Mesendoderm (in vitro differentiated cells): Measurements from ENCODE around the gene PCDHGA9.

Experiments used
- DNase-seq: peaks from one replicate; pipeline ENCODE4 v3.0.0; 2013
- H2AK5ac ChIP-seq: 2 replicates; pipeline ENCODE4 v1.6.1; 2013; ENCODE audit warnings: low read length, inconsistent platforms
- H2BK120ac ChIP-seq: 2 replicates; pipeline ENCODE4 v1.6.1; 2013; ENCODE audit warnings: low read depth, mild to moderate bottlenecking, low read length, moderate library complexity, mixed read lengths
- H2BK15ac ChIP-seq: replicated peaks from 2 replicates; pipeline ENCODE4 v1.6.1; 2013; ENCODE audit warnings: low read depth, mild to moderate bottlenecking, moderate library complexity
- H2BK5ac ChIP-seq: 2 replicates; pipeline ENCODE4 v1.6.1; 2013; ENCODE audit warnings: low read length, inconsistent platforms
- H3K18ac ChIP-seq: 2 replicates; pipeline ENCODE4 v1.6.1; 2013; ENCODE audit warnings: mild to moderate bottlenecking, low read length, mixed read lengths
- H3K23ac ChIP-seq: one replicate; pipeline ENCODE4 v1.6.1; 2013; ENCODE audit warnings: low read length
- H3K27ac ChIP-seq: 2 replicates; pipeline ENCODE4 v1.5.1; 2013; ENCODE audit warnings: low read depth, mild to moderate bottlenecking, inconsistent platforms, low read length, moderate library complexity
- H3K27me3 ChIP-seq: 2 replicates; pipeline ENCODE4 v1.6.1; 2013; ENCODE audit warnings: low read length, control low read depth, mild to moderate bottlenecking, inconsistent platforms; ENCODE audit not compliant: insufficient read depth, poor library complexity
- H3K36me3 ChIP-seq: 2 replicates; pipeline ENCODE4 v1.6.1; 2013; ENCODE audit warnings: low read length, inconsistent platforms; ENCODE audit not compliant: control insufficient read depth, insufficient read depth
- H3K4ac ChIP-seq: one replicate; pipeline ENCODE4 v1.6.1; 2013; ENCODE audit warnings: low read depth, mild to moderate bottlenecking, low read length, moderate library complexity
- H3K4me1 ChIP-seq: 2 replicates; pipeline ENCODE4 v1.6.1; 2013; ENCODE audit warnings: low read depth, low read length, inconsistent platforms; ENCODE audit not compliant: control insufficient read depth
- H3K4me2 ChIP-seq: 2 replicates; pipeline ENCODE4 v1.6.1; 2013; ENCODE audit warnings: low read length
- H3K4me3 ChIP-seq: 2 replicates; pipeline ENCODE4 v1.5.1; 2013; ENCODE audit warnings: mild to moderate bottlenecking, low read length
- H3K56ac ChIP-seq: one replicate; pipeline ENCODE4 v1.6.1; 2013; ENCODE audit warnings: low read length
- H3K79me1 ChIP-seq: 2 replicates; pipeline ENCODE4 v1.6.1; 2013; ENCODE audit warnings: low read length, inconsistent platforms
- H3K79me2 ChIP-seq: 2 replicates; pipeline ENCODE4 v1.6.1; 2013; ENCODE audit warnings: mild to moderate bottlenecking, low read length; ENCODE audit not compliant: control insufficient read depth, insufficient read depth
- H3K9ac ChIP-seq: 2 replicates; pipeline ENCODE4 v1.6.1; 2013; ENCODE audit warnings: low read length, inconsistent platforms
- H4K5ac ChIP-seq: one replicate; pipeline ENCODE4 v1.6.1; 2013; ENCODE audit warnings: low read length
- H4K8ac ChIP-seq: one replicate; pipeline ENCODE4 v1.6.1; 2013; ENCODE audit warnings: low read depth, mild to moderate bottlenecking, control low read depth, low read length, moderate library complexity
- WGBS: extraction: QIAGEN DNeasy Blood & Tissue Kit; methylation state at CpG from one replicate; pipeline ENCODE4 v1.1.7; 2013; ENCODE audit warnings: low lambda C conversion rate, missing lambda C conversion rate; ENCODE audit not compliant: insufficient coverage; ENCODE audit errors: extremely low coverage; 5-methylcytosine and 5-hydroxymethylcytosine counted together

The PCDHGA9 gene

DNA sequence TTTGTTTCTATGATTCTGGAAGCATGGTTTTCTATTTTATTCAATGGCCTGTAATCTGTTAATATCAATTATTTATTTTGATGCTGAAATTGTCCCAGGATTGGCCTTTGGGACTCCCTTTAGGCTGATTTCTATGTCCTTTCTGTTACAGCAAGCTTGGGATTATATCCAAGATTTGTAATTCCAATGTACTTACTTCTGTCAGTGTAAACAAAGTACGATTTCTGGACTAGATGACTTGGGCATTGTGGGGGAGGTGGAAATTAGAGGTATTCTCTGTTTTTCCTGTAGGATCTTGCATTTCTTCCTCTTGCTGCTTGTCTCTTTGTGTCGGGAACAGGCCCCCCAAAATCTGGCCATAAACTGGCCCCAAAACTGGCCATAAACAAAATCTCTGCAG, 31.4 kb downstream of the PCDHGA9 start:
- H3K79me1 ChIP-seq: no peaks in the 10 kb centered on the region
- no peak overlapping the region for H2BK120ac ChIP-seq
- no peaks in the 10 kb centered on the region for H3K36me3 ChIP-seq
- no peaks in the 10 kb centered on the region for H3K79me2 ChIP-seq
- no peak overlapping the region for H2AK5ac ChIP-seq
- no peak overlapping the region for H3K4me3 ChIP-seq
- no peak overlapping the region for H3K23ac ChIP-seq
- H4K5ac ChIP-seq: no peak overlapping the region
- no peak overlapping the region for H2BK15ac ChIP-seq
- no peak for DNase-seq
- no peak overlapping the region for H3K4ac ChIP-seq
- H3K56ac ChIP-seq: no peak overlapping the region
- H3K4me1 ChIP-seq: no peaks in the 10 kb centered on the region
- no peak overlapping the region for H4K8ac ChIP-seq
- no peak overlapping the region for H2BK5ac ChIP-seq
- H3K27me3 ChIP-seq: no peaks in the 10 kb centered on the region
- no CpG with 5 or more reads among the region's 2 CpGs for WGBS
- no peak overlapping the region for H3K18ac ChIP-seq
- no peak overlapping the region for H3K4me2 ChIP-seq
- H3K27ac ChIP-seq: no peak overlapping the region
- no peak overlapping the region for H3K9ac ChIP-seq

DNA sequence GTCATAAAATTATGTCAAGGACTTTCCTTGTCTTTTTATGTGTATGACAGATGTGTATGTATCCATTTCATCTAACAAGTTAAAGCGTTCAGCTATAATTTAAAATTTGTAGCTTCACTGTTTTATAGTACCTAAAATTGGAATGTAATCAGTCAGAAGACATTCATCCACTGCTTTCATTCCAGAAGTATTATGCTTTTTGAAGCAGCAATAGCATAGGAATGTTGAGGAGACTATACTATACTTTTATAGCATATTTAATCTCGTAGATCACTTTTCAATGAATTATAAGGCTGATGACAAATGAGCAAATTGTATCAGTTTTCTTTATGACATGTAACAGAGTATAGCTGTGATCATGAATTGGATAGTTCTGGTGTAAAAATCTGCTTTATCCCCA, 34.6 kb downstream of the PCDHGA9 start:
- Histone ChIP-seq H2BK15ac (no peak overlapping the region), H3K36me3 (no peaks in the 10 kb centered on the region), H3K56ac (no peak overlapping the region), H3K4me1 (no peaks in the 10 kb centered on the region), H2BK120ac (no peak overlapping the region), H4K8ac (no peak overlapping the region), H3K9ac (no peak overlapping the region), H3K4ac (no peak overlapping the region), H4K5ac (no peak overlapping the region), H3K4me3 (no peak overlapping the region), H3K79me1 (no peaks in the 10 kb centered on the region), H3K18ac (no peak overlapping the region), H3K23ac (no peak overlapping the region), H3K79me2 (no peaks in the 10 kb centered on the region), H2AK5ac (no peak overlapping the region), H3K27me3 (no peaks in the 10 kb centered on the region), H3K4me2 (no peak overlapping the region), H2BK5ac (no peak overlapping the region), H3K27ac (no peak overlapping the region)
- no CpG with 5 or more reads among the region's 2 CpGs for WGBS
- DNase-seq: no peak

DNA sequence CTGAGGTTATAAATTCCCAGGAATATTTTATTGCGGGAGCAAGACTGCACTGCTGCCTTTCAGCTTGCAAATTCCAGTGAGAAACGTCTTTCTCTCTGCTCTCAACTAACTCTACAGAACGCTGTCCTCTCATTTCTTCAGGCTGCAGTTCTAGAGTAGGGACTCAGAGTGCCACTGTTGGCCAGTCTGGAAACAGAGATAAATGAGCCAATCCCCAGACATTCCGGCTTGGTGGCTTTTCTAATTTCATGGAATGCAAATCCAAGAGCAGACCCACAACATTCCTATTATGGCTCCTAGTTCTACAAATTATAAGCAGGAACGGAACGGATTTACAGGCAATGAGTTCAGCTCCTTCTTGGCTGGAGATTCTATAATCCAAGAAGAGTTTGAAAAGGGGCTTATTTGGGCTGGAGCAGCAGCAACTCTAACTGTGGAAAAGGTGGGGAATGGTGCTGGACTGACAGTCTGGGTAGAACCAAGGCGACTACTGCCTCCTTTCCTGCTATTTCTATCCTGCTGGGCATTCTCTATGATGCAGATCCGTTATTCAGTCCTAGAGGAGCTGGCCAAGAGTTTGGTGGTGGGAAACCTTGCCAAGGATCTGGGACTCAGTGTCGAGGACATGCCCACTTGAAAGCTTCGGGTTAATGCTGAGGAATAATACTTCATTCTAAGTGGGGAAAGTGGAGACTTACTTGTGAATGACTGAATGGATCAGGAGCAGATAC, 37.0 kb downstream of the PCDHGA9 start:
- no peak overlapping the region for H3K4me3 ChIP-seq
- H3K27ac ChIP-seq: no peak overlapping the region
- no peak overlapping the region for H4K8ac ChIP-seq
- H2BK15ac ChIP-seq: no peak overlapping the region
- no peak overlapping the region for H3K4me2 ChIP-seq
- no peak overlapping the region for H3K23ac ChIP-seq
- H3K4me1 ChIP-seq: no peaks in the 10 kb centered on the region
- no peak overlapping the region for H2BK5ac ChIP-seq
- H3K27me3 ChIP-seq: no peaks in the 10 kb centered on the region
- H3K79me2 ChIP-seq: no peaks in the 10 kb centered on the region
- no peak overlapping the region for H2BK120ac ChIP-seq
- no peak overlapping the region for H3K18ac ChIP-seq
- H2AK5ac ChIP-seq: no peak overlapping the region
- no peaks in the 10 kb centered on the region for H3K79me1 ChIP-seq
- H3K36me3 ChIP-seq: no peaks in the 10 kb centered on the region
- WGBS: no CpG with 5 or more reads among the region's 10 CpGs
- H3K56ac ChIP-seq: no peak overlapping the region
- H3K4ac ChIP-seq: no peak overlapping the region
- no peak for DNase-seq
- no peak overlapping the region for H4K5ac ChIP-seq
- H3K9ac ChIP-seq: no peak overlapping the region

DNA sequence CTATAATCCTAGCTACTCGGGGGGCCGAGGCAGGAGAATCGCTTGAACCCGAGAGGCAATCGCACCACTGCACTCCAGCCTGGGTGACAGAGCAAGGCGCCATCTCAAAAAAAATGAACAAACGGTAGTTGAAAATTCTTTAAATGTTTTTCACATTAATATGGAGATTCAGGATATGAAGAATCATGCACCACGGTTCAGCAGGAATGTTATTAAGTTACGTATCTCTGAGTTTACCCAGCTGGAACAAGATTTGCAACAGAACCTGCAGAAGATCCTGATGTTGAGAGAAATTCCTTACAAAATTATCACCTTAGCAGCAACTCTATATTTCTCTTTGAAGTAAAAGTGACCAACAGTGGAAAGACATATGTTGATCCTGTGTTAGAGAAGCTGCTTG, 37.8 kb downstream of the PCDHGA9 start:
- no peak overlapping the region for H3K4me2 ChIP-seq
- no peak overlapping the region for H2BK5ac ChIP-seq
- no CpG with 5 or more reads among the region's 9 CpGs for WGBS

DNA sequence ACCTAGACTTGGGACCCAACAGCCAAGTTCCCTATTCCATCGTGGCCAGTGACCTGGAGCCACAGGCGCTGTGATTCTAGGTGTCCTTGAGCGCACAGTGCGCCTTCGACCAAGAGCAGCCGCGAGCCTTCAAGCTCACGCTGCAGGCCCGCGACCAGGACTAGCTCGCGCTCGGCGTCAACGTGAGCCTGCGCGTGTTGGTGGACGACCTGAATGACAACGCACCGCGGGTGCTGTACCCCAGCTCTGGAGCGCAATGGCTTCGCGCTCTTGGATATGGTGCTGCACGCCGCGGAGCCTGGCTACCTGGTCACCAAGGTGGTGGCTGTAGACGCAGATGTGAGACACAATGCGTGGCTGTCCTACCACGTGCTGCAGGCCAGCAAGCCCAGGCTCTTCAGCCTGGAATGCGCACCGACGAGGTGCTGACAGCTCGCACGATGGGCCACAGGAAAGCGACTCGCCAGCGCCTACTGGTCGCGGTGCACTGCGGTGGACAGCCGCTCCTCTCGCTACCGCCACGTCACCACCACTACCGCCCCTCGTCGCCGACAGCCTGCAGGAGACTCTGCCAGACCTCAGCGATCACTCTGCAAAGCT, 39.1 kb downstream of the PCDHGA9 start:
- H2BK15ac ChIP-seq: no peak overlapping the region
- no peak overlapping the region for H3K4me3 ChIP-seq
- H4K8ac ChIP-seq: no peak overlapping the region
- H2BK120ac ChIP-seq: no peak overlapping the region
- DNase-seq: no peak
- no peak overlapping the region for H2AK5ac ChIP-seq
- H3K79me2 ChIP-seq: no peaks in the 10 kb centered on the region
- no peak overlapping the region for H3K9ac ChIP-seq
- no peaks in the 10 kb centered on the region for H3K4me1 ChIP-seq
- no peaks in the 10 kb centered on the region for H3K27me3 ChIP-seq
- H3K4me2 ChIP-seq: no peak overlapping the region
- H4K5ac ChIP-seq: no peak overlapping the region
- no peaks in the 10 kb centered on the region for H3K36me3 ChIP-seq
- no CpG with 5 or more reads among the region's 50 CpGs for WGBS
- H3K4ac ChIP-seq: no peak overlapping the region
- H2BK5ac ChIP-seq: no peak overlapping the region
- no peak overlapping the region for H3K27ac ChIP-seq
- no peak overlapping the region for H3K18ac ChIP-seq
- H3K56ac ChIP-seq: no peak overlapping the region
- H3K79me1 ChIP-seq: no peaks in the 10 kb centered on the region
- H3K23ac ChIP-seq: no peak overlapping the region

More for the DNA sequence above, 37.8 kb downstream of the PCDHGA9 start:
- H3K4me3 ChIP-seq: no peak overlapping the region
- no peak overlapping the region for H3K4ac ChIP-seq
- H3K79me1 ChIP-seq: no peaks in the 10 kb centered on the region
- H2BK120ac ChIP-seq: no peak overlapping the region
- no peak for DNase-seq
- H3K9ac ChIP-seq: no peak overlapping the region
- H4K5ac ChIP-seq: no peak overlapping the region
- no peaks in the 10 kb centered on the region for H3K27me3 ChIP-seq
- no peak overlapping the region for H4K8ac ChIP-seq
- H3K79me2 ChIP-seq: no peaks in the 10 kb centered on the region
- H3K23ac ChIP-seq: no peak overlapping the region
- H3K27ac ChIP-seq: no peak overlapping the region
- H3K56ac ChIP-seq: no peak overlapping the region
- H3K36me3 ChIP-seq: no peaks in the 10 kb centered on the region
- no peak overlapping the region for H2BK15ac ChIP-seq
- no peaks in the 10 kb centered on the region for H3K4me1 ChIP-seq
- no peak overlapping the region for H3K18ac ChIP-seq
- H2AK5ac ChIP-seq: no peak overlapping the region
